HG03175 (cell line): Measurements from ENCODE around the gene ADCY9.

ENCODE experiments used
- ATAC-seq: cut with Tn5 transposase; IDR thresholded peaks from one replicate; pipeline ENCODE4 v1.9.1; 2021; ENCODE audit warnings: mild to moderate bottlenecking, moderate library complexity; ENCODE audit not compliant: unreplicated experiment

The ADCY9 gene

GRCh38 chr16:4008116-4008515 lies 108.1 kb downstream of the ADCY9 start:
- ATAC-seq = no peak

- ATAC-seq = no peak
Observed at GRCh38 chr16:4006397-4006999, 109.7 kb downstream of the ADCY9 start.

- no peak for ATAC-seq
Observed at GRCh38 chr16:4005731-4006130, 110.5 kb downstream of the ADCY9 start.

- ATAC-seq = no peak
Observed at GRCh38 chr16:4005281-4005680, 111.0 kb downstream of the ADCY9 start.

DNA sequence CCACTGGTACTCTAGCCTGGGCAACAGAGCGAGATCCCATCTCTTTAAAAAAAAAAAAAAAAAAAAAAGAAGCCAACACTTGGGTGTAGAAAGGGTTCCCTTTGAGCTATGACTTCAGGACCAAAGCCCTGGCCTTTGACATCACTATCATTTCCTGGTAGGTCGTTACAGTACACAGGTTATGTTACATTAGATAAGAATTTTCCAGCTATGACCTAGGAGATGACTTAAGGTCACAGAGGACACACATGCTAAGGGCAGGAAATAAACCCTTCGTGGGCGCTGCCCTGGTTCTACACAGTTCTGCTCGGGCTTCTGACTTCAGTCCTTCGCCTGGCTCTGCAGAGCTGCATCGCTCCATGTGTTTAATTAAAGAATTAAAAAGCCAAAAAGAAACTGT lies 112.0 kb downstream of the ADCY9 start:
- no peak for ATAC-seq

DNA sequence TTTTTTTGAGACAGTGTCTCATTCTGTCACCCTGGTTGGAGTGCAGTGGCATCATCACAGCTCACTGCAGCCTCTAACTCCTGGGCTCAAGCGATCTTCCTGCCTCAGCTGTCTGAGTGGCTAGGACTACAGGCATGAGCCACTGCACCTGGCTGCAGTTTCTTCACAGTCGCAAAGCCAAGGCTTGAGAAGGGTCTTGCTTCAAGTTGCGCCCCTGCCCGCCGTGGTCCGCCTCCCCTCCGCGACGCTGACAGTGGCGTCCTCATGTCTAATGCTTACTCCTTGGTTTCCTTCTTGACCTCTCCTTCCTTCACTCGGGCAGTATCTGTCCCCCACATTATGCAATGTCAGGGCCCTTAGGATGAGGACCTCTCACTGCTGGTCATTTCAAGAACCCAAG lies 112.7 kb downstream of the ADCY9 start:
- no peak for ATAC-seq

DNA sequence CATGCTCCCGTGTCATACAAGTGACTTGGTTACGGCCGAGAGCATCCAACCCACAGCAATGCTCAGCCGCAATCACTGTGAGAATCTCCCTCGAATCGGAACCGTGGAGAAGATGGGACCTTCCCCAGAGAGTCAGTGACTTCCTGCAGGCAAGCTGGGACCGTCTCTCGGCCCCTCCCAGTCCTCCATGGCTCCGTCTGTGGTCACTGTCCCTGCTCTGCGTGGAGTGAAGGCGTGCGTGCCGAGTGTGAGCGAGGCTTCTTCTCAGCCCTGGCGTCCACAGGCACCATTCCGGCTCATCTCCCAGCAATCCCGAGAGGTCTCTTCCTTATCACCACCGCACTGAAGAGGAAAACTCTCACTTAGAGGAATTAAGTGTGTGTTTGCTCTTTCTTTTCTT lies 113.1 kb downstream of the ADCY9 start:
- no peak for ATAC-seq

GRCh38 chr16:4002121-4002520 lies 114.1 kb downstream of the ADCY9 start:
- no peak for ATAC-seq

DNA sequence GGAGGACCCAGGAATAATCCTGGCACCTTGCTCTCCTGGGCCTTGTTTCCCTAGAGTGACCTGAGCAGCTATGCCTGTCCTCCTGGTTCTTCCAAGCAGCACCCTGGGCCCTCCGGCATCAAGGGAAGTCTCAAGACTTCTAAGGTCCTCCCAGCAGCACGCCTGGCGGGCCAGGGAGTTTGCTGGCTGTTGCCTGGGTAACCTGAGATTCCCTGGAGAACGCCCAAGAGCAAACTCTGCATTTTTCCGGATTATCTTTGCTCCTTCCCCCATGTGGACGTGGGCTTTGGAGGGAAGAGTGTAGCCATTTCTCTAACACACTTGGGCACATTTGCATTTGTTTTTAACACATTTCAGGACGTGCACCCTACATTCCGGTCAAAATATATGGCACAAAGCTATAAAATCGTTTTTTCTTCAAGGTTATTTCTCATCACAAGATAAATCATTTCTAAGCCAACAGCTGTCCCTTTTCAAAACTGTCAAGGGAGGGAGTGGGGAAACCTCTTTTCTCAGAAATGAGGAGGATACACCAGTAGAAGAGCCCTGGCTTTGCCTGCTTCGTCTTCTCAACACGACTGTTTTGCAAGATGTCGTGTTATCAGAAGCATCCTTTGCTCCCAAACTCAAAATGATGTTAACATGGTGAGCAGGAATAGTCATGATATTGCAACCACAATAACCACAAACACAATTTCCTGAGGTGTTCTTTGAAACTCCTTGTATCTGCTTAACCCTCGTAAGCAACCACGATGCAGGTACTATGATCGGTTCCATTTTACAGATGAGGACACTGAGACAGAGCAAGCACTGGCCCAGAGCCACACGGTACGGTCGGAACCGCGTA lies 116.5 kb downstream of the ADCY9 start:
- no peak for ATAC-seq

- no peak for ATAC-seq
Observed at GRCh38 chr16:3998793-3999478, 117.3 kb downstream of the ADCY9 start.

DNA sequence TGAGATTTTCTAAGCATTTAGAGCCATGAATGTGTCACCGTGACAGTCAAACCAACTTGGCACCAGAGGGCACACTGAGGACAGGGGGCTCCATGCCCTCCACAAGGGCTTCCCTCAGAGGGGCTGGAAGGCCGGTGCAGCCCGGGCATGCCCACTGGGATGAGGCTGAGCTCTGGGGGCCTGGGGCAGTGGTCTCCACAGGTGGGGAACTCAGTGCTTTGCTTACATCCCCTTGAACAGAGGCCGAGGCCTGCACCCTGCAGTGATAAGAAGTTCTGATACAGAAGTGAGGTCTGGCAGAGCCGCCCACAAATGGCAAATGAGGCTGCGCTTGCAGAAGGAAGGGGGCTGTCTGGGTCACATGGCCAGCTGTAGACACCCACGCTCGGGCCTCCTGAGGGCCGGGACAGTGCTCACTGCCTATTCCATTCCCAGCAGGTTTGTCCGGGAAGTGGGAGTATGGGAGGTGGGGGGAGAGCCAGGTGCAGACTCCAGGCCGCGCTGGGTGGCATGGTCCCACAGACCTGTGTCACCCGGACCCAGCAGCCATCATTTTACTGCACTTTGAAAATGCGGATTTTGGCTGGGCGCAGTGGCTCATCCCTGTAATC lies 118.9 kb downstream of the ADCY9 start:
- no peak for ATAC-seq

GRCh38 chr16:3995001-3995400 lies 121.2 kb downstream of the ADCY9 start:
- no peak for ATAC-seq

- no peak for ATAC-seq
Observed at GRCh38 chr16:3993052-3993785, 123.0 kb downstream of the ADCY9 start.

- no peak for ATAC-seq
Observed at GRCh38 chr16:3992297-3993051, 123.8 kb downstream of the ADCY9 start.

DNA sequence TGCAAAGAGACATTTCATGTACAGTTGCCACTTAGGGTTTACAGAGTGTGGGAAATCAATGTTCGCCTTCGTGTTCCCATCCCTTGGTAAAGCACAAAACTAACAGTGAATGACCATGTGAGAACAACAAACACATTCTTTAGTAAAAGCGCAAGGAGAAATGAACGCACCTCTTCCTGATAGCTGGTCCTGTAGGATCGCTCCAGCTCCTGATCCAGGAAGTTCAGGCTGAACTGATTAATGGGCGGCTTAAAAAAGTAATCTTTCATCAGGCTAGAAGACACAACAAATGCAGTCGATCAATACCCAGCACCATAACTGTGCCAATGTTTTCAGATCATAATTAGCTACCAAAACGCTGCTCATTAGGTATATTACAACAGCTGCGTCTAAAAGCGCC lies 127.4 kb downstream of the ADCY9 start:
- ATAC-seq = no peak

GRCh38 chr16:3988011-3988410 lies 128.2 kb downstream of the ADCY9 start:
- no peak for ATAC-seq

GRCh38 chr16:3987231-3987630 lies 129.0 kb downstream of the ADCY9 start:
- ATAC-seq = no peak

DNA sequence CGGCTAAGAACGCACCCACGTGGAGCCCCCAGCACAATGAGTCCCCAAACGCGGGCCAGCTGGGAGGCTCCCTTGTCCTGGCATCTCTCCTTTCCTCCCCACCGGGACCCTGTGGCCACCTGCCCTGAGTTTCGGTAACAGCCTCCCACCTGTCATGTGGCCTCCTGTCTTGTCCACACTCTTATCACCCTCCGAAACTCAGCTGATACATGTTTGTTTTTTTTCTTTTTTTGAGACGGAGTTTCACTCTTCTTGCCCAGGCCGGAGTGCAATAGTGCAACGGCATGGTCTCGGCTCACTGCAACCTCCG lies 130.1 kb downstream of the ADCY9 start:
- ATAC-seq = no peak

DNA sequence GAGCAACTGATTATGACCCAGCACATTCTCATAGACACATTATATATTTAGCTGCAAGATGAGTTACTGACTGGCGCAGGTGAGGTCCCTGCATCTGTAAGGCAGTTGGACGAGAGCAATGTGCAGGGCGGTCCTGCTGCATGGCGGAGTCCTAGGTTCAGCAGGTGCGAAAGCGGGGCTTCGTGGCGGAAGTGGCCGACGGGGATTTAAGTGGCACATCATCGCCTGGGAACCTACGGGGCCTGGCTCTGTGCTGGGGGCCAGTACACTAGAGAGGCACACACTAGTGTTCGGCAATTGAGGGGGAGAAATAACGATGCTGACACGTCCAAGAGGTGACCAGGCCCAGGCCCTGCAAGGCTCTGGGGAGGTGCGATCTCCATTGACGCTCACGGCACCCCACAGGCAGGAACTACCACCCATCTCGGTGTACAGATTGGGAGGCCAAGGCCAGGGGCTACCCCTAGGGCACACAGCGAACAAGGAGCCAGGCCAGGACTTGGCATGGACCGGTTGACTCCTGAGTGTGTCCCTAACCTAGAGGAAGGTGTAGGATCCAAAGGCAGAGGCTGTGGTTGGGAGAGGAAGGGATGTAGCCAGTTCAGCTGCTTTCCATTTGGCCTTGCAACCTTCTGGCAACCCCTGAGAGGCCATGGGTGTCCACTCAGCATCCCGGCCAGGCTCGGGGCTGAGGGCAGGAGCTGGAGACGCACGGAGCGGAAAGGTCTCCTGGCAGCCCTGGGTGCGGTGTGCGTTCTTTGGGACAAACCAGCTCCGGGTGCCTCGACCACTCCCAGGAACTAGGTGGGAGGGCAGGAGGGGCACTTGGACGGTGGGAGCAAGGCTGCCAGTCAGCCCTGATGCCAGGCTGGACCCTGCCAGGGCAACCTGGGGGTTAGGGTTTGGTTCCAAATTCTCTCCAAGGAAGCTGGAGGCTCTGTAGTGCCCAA lies 131.9 kb downstream of the ADCY9 start:
- no peak for ATAC-seq
